HG02885 (cell line): Measurements from ENCODE around the gene CDC20.

Experiments
- ATAC-seq: cut with Tn5 transposase; IDR thresholded peaks from one replicate; pipeline ENCODE4 v1.9.1; 2021; ENCODE audit warnings: mild to moderate bottlenecking; ENCODE audit not compliant: unreplicated experiment, poor library complexity

Gene CDC20

DNA sequence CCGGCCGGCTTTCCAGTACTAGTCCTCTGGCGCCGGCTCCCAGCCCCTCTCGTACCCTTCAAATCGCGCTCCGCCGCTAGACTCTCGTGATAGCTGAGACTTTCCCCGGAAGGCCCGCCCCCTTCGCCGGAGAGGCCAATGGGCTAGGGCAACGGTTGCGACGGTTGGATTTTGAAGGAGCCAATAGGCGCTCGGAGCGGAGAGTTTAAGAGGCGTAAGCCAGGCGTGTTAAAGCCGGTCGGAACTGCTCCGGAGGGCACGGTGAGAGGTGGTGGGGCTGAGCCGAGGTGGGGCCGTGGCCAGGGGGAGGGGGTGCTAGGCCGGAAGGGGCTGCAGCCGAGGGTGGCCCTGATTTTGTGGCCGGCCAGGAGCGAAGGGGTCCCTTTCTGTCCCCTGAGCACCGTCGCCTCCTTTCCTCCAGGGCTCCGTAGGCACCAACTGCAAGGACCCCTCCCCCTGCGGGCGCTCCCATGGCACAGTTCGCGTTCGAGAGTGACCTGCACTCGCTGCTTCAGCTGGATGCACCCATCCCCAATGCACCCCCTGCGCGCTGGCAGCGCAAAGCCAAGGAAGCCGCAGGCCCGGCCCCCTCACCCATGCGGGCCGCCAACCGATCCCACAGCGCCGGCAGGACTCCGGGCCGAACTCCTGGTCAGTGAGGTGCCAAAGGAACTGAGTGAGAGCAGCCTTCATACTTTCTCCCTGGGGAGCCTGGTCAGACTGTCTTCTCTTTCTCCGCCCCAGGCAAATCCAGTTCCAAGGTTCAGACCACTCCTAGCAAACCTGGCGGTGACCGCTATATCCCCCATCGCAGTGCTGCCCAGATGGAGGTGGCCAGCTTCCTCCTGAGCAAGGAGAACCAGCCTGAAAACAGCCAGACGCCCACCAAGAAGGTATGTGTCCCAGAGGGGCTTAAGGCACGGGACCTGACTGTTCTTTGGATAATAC lies at the start of gene CDC20:
Gene CDC20, plus strand, starts transcription at position 236 of the 948 bp plus-strand sequence. Its CDS starts 235 bp downstream, at position 471.
- ATAC-seq = peak; percentile 95

DNA sequence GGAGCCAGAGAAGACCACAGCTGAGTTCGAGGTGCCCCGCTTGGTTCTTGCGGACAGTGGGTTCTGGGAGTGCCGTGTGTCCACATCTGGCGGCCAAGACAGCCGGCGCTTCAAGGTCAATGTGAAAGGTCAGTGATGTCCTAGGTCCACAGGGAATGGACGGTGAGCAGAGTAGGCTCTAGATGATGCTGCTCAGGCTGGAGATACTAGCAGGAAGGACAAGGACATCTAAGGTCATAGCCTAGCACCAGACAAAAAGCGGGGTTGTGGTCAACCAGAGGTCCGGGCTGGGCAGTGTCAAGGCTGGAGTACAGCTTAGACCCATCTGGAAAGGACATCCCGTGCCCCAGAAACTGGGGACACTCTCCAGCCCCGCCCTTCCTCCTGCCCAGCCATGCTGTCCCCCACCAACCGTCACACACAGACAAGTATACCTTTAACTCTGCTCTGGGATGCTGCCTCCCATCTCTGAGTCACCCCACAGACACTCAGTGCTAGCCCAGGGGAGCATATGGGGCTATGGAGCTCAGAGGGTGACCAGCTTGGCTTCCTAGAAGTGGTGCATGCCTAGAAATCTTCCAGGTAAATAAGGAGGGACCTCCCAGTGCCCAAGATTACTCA lies 49.3 kb upstream of the CDC20 start:
- no peak for ATAC-seq

DNA sequence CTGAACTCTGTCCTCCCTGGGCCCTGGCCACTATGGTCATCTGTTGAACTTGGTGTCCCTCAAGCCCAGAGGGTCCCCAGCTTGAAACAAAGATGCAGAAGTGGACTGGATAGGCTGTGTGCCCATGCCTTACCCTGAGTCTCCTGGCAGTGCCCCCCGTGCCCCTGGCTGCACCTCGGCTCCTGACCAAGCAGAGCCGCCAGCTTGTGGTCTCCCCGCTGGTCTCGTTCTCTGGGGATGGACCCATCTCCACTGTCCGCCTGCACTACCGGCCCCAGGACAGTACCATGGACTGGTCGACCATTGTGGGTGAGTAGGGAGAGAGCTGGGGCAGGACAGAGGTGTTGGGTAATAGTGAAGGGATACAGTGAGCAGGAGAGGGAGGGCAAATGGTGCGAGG lies 47.3 kb upstream of the CDC20 start:
- no peak for ATAC-seq

DNA sequence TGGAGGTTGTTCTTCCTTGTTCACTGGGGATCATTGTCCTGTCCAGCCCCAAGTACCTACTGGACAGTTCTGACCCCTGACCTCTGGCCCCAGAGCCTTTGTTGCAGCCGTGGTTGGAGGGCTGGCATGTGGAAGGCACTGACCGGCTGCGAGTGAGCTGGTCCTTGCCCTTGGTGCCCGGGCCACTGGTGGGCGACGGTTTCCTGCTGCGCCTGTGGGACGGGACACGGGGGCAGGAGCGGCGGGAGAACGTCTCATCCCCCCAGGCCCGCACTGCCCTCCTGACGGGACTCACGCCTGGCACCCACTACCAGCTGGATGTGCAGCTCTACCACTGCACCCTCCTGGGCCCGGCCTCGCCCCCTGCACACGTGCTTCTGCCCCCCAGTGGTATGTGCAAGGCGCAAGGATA lies 46.6 kb upstream of the CDC20 start:
- no peak for ATAC-seq

DNA sequence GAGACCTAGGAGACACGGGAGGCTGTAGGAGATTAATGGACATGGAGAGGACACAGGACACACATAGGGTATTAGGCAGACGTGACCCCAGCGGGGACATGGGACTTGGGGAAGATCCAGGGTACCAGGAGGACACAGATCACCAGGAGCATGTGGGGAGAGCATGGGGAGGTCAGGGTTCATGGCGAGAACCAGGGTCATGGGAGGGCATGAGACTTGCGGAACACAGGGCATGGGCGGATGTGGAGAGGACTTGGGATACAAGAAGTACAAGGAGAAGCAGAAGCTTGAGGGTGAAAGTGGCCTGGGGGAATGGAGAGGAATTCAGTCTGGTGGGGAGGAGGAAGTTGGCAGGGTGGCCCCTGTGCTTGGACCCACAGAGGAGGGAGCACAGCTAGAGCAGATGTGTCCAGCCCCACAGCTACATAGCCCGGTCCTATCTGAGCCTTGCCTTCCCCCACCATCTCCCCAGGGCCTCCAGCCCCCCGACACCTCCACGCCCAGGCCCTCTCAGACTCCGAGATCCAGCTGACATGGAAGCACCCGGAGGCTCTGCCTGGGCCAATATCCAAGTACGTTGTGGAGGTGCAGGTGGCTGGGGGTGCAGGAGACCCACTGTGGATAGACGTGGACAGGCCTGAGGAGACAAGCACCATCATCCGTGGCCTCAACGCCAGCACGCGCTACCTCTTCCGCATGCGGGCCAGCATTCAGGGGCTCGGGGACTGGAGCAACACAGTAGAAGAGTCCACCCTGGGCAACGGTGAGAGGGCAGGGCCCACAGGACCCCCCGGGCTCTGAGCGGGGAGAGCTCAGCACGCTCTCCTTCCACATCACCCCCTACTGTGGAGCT lies 45.9 kb upstream of the CDC20 start:
- no peak for ATAC-seq

DNA sequence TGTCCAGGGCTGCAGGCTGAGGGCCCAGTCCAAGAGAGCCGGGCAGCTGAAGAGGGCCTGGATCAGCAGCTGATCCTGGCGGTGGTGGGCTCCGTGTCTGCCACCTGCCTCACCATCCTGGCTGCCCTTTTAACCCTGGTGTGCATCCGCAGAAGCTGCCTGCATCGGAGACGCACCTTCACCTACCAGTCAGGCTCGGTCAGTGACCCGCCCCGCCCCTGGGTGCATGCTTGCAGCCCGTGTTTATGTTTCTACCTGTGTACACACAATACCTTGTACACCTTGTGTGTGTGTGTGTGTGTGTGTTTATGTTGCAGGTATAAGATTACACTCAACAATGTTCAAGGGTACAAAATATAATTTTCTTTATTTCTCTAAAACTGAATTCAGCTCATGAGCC lies 45.0 kb upstream of the CDC20 start:
- ATAC-seq = no peak

DNA sequence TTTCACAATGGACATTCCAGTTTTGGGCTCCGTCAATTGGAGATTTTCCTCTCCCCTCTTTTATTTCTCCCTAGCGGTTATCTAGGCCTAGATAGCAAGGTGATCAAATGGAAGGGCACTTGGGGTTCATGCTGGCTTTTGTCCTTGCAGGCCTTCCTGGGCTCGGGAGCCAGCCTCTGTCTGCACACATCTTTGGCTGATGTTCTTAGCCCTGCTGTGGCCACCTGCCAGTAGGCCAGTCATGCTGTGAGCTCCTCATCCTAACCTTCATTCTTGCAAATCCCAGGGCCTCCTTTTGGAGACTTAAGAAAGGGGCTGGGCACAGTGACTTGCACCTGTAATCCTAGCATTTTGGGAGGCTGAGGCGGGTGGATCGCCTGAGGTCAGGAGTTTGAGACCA lies 44.5 kb upstream of the CDC20 start:
- ATAC-seq = no peak

DNA sequence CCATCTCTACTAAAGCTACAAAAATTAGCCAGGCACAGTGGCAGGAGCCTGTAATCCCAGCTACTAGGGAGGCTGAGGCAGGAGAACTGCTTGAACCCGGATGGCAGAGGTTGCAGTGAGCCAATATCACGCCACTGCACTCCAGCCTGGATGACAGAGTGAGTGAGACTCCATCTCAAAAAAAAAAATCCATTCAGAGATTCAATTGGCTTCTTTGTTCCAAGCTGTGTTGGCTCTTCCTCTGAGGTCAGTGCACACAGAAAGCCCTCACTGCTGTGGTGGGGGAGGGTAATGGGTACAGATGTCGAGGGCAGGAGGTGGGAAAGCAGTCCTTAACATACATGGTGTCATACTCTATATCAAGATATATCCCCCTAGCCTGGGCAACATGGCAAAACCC lies 43.3 kb upstream of the CDC20 start:
- no peak for ATAC-seq

DNA sequence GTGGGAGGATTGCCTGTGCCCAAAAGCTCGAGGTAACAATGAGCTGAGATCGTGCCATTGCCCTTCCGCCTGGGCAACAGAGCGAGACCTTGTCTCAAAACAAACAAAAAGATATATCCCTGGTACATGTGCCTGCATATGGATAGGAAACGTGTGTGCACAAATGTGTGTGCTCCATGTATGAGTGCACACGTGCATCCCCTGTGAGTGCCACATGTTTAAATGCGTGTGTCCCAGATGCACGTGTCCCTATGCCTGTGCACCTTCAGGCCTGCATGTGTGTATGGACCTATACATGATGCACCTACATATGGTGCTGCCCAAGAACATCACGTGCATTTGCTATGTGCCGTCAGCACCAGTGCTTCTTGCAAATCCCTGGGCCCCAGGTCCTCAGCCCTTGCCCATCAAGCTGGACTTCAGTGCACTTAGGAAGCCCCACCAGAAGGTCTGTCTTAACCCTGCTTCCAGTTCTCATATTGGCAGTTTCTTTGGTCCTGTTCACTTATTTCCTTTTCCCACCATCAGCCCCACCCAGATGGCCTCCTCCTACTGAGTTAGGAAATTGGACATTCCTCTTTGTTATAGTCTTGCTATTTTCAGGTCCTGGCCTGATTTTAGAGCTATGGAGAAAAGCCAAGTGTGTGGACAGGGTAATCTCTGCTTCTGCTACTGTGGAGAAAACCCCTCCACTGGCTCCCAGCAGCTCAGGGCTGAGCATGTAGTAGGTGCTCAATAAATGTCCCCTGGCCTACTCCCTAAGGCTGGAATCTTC lies 42.6 kb upstream of the CDC20 start:
- no peak for ATAC-seq

DNA sequence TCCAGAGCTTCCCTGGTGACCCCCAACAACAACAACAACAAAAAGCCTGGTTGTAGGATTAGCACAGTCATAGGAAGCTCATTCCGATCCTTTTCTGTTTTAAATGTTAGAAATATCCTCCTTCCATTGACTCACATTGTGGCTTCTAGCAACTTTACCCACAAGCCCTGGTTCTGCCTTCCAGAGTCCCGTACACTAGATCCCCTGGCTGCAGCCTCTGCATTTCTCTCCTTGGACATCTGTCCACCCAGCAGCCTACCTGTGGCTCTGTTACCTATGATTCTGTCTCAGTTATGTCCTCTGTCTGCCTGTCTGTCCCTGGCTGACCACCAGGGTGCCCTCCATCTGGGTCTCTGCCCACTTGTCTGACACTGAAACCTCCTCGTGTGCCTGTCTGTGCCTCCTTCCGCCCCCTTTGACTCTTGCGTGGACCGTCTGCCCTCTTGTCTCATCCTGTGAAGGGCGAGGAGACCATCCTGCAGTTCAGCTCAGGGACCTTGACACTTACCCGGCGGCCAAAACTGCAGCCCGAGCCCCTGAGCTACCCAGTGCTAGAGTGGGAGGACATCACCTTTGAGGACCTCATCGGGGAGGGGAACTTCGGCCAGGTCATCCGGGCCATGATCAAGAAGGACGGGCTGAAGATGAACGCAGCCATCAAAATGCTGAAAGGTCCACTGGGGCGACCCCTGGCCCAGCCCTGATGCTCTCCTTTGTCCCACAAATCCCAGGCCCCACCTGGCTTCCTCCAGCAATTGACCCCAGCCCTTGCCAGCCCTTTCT lies 41.9 kb upstream of the CDC20 start:
- no peak for ATAC-seq

DNA sequence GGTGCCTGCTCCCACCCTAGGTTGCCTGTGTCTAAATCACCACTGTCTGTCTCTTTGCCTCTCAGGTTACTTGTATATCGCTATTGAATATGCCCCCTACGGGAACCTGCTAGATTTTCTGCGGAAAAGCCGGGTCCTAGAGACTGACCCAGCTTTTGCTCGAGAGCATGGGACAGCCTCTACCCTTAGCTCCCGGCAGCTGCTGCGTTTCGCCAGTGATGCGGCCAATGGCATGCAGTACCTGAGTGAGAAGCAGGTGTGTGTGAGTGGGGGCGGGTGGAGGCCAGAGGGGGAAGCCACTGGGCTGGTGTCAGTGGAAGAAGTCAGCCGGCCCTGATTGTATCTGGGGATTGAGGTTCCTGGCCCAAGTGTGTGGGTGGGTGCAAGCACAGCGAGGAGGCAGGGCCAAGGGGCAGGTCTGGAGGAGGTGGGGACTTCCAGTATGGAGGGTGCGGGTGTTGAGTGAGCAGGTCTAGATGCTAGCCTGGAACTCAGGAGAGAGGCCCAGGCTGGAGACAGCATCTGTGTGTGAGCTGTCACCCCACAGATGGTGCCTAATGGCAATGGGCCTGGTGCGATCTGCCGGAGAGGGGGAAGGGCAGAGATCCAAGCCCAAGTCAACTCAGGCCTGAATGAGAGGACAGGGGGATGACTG lies 40.8 kb upstream of the CDC20 start:
- no peak for ATAC-seq

DNA sequence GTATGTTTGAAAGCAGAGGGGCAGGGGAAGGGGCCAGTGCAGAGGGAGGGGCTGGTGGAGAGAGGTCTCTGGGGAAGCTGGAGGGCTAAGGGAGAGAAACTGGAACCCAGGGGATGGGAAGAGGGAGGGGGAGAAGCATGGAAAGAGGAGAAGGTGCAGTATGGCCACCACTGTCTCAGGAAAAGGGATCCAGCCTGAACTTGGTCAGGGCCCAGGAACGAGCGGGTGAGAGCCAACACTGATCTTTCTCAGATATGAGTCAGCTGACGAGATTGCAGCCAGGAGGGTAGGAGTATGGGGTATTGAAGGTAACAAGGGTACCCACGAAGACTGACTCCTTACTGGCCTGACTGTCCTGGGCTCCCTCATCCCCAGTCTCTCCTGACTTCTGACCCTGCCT lies 40.0 kb upstream of the CDC20 start:
- no peak for ATAC-seq

DNA sequence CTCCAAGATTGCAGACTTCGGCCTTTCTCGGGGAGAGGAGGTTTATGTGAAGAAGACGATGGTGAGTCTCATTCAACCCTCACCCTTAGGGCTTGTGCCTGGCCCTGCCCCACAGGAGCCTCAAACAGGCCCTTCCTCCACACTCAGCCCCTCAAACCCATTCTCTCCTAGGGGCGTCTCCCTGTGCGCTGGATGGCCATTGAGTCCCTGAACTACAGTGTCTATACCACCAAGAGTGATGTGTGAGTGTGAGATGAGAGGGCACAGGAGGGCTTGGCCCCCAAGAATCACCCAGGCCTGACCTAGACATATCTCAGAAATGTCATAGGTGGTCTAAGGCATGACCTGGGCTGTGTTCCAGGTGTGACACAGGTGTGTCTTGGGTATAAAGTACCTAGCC lies 39.5 kb upstream of the CDC20 start:
- no peak for ATAC-seq

DNA sequence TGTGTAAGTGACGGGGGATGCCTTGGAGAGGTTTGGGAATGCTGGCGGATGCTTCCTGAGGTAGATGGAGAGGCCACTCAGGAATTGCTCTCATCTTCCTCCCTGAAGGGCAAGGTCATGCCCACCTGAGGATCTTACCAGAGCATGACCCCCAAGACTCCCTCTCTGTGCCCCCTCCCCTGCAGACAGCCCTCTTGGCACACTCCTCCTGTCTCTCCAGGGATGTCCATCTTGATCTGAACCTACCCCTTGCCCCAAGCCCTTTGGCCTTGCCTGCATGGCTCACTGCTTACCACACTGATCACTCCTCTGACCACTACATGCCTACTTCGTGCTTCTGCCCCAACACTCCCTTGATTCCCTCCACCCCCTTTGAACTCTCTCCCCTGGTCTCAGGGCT lies 39.0 kb upstream of the CDC20 start:
- ATAC-seq = no peak

DNA sequence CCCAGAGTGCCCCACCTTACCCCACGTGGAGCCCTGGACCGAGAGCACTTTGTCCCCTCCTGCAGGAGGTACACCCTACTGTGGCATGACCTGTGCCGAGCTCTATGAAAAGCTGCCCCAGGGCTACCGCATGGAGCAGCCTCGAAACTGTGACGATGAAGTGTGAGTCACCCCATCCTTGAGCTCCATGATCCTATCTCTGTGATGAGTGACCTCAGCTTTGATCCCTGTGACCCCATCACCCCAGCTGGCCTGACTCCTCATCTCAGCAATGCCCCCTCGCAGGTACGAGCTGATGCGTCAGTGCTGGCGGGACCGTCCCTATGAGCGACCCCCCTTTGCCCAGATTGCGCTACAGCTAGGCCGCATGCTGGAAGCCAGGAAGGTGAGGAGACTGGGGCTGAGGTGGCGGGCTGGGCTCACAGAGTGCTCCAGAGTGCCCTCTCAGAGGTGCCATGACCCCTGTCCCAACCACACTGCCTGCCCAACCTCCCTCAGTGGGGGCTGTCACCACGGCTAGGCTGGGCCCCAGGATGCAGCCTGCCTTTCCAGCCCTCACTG lies 37.4 kb upstream of the CDC20 start:
- no peak for ATAC-seq

DNA sequence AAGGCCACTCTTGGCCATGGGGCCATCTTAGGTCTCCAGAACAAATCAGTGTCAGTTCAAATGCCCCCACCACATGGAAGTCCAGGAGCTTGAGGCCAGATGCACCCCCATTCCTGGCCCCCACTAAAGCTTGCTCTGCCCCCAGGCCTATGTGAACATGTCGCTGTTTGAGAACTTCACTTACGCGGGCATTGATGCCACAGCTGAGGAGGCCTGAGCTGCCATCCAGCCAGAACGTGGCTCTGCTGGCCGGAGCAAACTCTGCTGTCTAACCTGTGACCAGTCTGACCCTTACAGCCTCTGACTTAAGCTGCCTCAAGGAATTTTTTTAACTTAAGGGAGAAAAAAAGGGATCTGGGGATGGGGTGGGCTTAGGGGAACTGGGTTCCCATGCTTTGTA lies 36.3 kb upstream of the CDC20 start:
- no peak for ATAC-seq

DNA sequence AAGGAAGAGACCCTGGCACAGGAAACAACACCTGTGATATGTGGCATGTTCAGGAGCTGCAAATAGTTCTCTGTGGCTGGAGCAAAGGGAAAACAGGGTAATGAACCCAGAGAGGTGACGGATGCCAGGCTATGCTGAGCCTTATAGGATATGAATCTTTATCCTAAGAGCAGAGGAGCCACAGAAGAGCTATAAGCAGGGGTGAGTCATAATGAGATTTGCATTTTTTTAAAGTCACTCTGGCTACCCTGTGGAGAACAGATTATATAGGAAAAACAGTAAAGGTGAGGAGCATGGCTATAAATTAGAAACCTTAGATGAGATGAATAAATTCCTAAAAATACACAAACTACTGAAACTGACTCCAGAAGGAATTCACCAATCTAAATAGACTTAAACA lies 34.0 kb upstream of the CDC20 start:
- no peak for ATAC-seq

DNA sequence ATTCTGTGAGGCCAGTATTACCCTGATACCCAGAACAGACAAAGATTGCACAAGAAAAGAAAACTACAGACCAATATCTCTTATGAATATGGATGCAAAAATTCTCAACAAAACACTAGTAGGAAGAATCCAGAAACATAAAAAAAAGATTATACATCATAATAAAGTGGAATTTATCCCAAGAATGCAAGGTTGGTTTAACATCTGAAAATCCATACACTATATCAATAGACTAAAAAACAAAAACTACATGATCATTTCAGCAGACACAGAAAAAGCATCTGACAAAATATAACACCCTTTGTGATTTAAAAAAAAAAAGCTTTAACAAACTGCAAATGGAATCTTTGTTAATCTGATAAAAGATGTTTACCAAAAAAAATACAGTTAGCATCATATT lies 33.4 kb upstream of the CDC20 start:
- no peak for ATAC-seq
